ENCODE results near the gene NOL8. TPM values are rescaled to one million over a fixed set of nuclear protein-coding genes. Genes with fewer than 3 reads are reported as not detected.

Gene NOL8
- polyA plus RNA-seq, 2 donors, result 13.4 to 20.5 TPM

DNA sequence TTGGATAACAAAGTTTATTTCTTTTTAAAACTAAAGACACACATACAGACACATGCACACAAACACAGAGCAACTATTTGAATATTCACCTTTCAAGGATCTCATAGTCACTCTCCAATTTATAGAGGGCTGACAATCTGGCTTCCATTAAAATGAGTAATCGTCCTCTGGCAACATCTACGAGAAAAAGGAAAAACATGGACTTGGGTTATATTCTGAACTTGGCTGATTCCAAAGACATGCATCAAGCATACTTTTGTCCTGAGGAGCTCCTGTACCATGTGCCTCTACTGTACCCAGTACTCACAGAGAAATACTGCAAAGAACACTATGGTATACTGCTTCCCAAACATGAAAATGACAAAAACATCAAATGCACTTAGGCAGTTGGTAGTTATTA, 47.0 kb downstream of the NOL8 start:
- 72 to 77% methylated on average over 2 of the region's 2 CpGs for WGBS, 2 donors
- no peaks in the 10 kb centered on the region for H3K9me3 ChIP-seq (ENCODE audit: control insufficient read depth in 2 of 2, insufficient read depth in 1 of 2, low read depth in 1 of 2, low read length in 1 of 2)
- no peak overlapping the region for H3K27ac ChIP-seq (ENCODE audit: low read depth in 2 of 2, low read length in 1 of 2)
- H3K4me3 ChIP-seq (ENCODE audit: low read depth in 1 of 2, low read length in 2 of 2), result no peak overlapping the region
- H3K27me3 ChIP-seq (ENCODE audit: control insufficient read depth in 1 of 2, insufficient read depth in 2 of 2, low read length in 2 of 2), result no peaks in the 10 kb centered on the region
- no peaks in the 10 kb centered on the region for H3K4me1 ChIP-seq (ENCODE audit: control insufficient read depth in 2 of 2, insufficient read depth in 2 of 2, low read length in 1 of 2)
- peaks cover 17 to 20% of the 10 kb centered on the region in 2 donors for H3K36me3 ChIP-seq (ENCODE audit: control insufficient read depth in 2 of 2, insufficient read depth in 2 of 2, low read length in 1 of 2)

DNA sequence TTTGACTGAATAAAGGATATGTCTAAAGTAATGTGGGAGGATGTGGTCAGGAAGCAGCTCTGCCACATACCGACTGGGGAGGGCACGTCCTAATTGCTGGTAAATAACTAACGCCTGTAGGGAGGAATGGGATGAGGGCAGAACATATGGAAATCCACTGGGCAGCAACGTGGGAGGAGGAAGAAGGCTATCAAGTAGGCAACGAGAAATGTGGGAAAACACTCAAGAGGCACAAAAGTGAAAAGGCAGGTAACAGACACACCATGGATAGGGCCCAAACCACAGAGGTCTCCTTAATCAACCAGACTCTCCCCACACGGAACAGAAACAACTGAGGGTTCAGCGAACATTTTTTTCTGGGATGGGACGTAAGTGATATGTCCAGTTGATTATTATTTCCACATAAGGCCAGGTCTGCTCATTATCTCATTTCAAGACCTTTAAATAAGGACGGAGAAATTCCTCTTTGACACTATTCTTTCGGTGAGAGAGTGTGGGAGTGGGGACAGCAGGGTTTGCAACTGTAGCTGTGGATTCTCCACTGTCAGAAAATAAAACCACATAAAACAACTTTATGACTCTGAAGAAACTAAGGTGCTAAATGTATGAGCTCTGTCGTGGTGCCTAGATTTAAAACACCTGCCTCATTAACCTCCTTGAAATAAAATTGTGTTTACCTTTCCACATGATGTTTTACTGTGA, 48.7 kb downstream of the NOL8 start:
- WGBS, 2 donors, result 68 to 73% methylated on average over 11 of the region's 11 CpGs
- H3K36me3 ChIP-seq (ENCODE audit: control insufficient read depth in 2 of 2, insufficient read depth in 2 of 2, low read length in 1 of 2), result peaks cover 17 to 28% of the 10 kb centered on the region in 2 donors
- H3K4me3 ChIP-seq (ENCODE audit: low read depth in 1 of 2, low read length in 2 of 2), result no peak overlapping the region

DNA sequence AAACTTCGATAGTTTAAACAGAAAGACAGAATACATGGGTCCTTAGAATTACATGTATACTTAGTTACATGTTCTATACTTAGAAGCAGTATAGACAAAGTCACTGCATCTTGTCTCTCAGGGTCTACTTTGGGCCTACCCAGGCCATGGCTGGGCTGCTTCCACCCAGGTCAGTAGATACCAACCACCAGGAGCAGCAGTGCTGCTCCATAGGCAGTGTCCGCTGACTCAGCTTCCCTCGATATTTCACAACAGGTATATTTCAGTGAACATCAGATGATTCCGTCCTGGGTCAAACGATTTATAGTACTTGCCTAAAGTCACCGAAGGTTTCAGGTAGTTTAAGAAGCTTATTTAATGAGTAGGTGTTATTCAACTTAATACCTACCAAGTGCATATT, 49.6 kb downstream of the NOL8 start:
- 91 to 93% methylated on average over 6 of the region's 6 CpGs for WGBS, 2 donors
- H3K36me3 ChIP-seq (ENCODE audit: control insufficient read depth in 2 of 2, insufficient read depth in 2 of 2, low read length in 1 of 2), result peaks cover 22 to 31% of the 10 kb centered on the region in 2 donors
- no peak overlapping the region for H3K27ac ChIP-seq (ENCODE audit: low read depth in 2 of 2, low read length in 1 of 2)
- no peaks in the 10 kb centered on the region for H3K9me3 ChIP-seq (ENCODE audit: control insufficient read depth in 2 of 2, insufficient read depth in 1 of 2, low read depth in 1 of 2, low read length in 1 of 2)
- H3K4me3 ChIP-seq (ENCODE audit: low read depth in 1 of 2, low read length in 2 of 2), result no peak overlapping the region
- H3K27me3 ChIP-seq (ENCODE audit: control insufficient read depth in 1 of 2, insufficient read depth in 2 of 2, low read length in 2 of 2), result no peaks in the 10 kb centered on the region
- H3K4me1 ChIP-seq (ENCODE audit: control insufficient read depth in 2 of 2, insufficient read depth in 2 of 2, low read length in 1 of 2), result no peaks in the 10 kb centered on the region

More for the DNA sequence above, 48.7 kb downstream of the NOL8 start:
- Histone ChIP-seq H3K9me3 (ENCODE audit: control insufficient read depth in 2 of 2, insufficient read depth in 1 of 2, low read depth in 1 of 2, low read length in 1 of 2) (no peaks in the 10 kb centered on the region), H3K4me1 (ENCODE audit: control insufficient read depth in 2 of 2, insufficient read depth in 2 of 2, low read length in 1 of 2) (no peaks in the 10 kb centered on the region), H3K27me3 (ENCODE audit: control insufficient read depth in 1 of 2, insufficient read depth in 2 of 2, low read length in 2 of 2) (no peaks in the 10 kb centered on the region), H3K27ac (ENCODE audit: low read depth in 2 of 2, low read length in 1 of 2) (no peak overlapping the region)

DNA sequence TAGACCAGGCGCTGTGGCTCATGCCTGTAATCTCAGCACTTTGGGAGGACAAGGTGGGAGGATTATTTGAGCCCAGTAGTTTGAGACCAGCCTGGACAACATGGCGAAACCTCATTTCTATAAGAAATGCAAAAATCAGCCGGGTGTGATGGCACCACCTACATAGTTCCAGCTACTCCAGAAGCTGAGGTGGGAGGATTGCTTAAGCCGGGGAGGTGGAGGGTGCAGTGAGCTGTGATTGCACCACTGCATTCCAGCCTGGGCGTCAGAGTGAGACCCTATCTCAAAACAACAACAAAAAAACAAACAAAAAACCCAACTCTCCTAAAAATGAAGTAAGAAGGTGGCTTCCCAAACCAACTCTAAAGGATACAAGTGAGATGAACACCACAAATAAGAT, 54.6 kb downstream of the NOL8 start:
- H3K36me3 ChIP-seq (ENCODE audit: control insufficient read depth in 2 of 2, insufficient read depth in 2 of 2, low read length in 1 of 2), result peaks cover 30 to 41% of the 10 kb centered on the region in 2 donors
- no peak overlapping the region for H3K27ac ChIP-seq (ENCODE audit: low read depth in 2 of 2, low read length in 1 of 2)
- no peaks in the 10 kb centered on the region for H3K27me3 ChIP-seq (ENCODE audit: control insufficient read depth in 1 of 2, insufficient read depth in 2 of 2, low read length in 2 of 2)
- no peaks in the 10 kb centered on the region for H3K4me1 ChIP-seq (ENCODE audit: control insufficient read depth in 2 of 2, insufficient read depth in 2 of 2, low read length in 1 of 2)
- 94 to 100% methylated on average over 5 of the region's 5 CpGs for WGBS, 2 donors
- no peaks in the 10 kb centered on the region for H3K9me3 ChIP-seq (ENCODE audit: control insufficient read depth in 2 of 2, insufficient read depth in 1 of 2, low read depth in 1 of 2, low read length in 1 of 2)
- H3K4me3 ChIP-seq (ENCODE audit: low read depth in 1 of 2, low read length in 2 of 2), result no peak overlapping the region

DNA sequence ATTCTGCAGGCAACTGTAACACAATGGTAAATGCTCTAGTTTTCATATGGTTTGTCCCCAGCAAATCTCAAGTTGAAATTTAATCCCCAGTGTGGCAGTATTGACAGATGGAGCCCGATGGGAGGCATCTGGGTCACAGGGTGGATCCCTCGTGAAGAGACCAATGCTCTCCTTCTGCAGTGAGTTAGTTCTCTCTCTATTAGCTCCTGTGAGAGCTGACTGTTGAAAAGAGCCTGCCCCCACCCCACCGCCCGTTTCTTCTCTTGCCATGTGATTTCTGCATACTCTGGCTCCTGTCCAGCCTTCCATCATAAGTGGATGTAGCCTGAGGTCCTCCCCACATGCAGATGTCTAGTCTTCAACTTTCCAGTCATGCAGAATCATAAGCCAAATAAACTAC, 58.7 kb downstream of the NOL8 start:
- H3K36me3 ChIP-seq (ENCODE audit: control insufficient read depth in 2 of 2, insufficient read depth in 2 of 2, low read length in 1 of 2), result peaks cover 28 to 40% of the 10 kb centered on the region in 2 donors
- no peaks in the 10 kb centered on the region for H3K9me3 ChIP-seq (ENCODE audit: control insufficient read depth in 2 of 2, insufficient read depth in 1 of 2, low read depth in 1 of 2, low read length in 1 of 2)
- no peak overlapping the region for H3K27ac ChIP-seq (ENCODE audit: low read depth in 2 of 2, low read length in 1 of 2)
- no peaks in the 10 kb centered on the region for H3K4me1 ChIP-seq (ENCODE audit: control insufficient read depth in 2 of 2, insufficient read depth in 2 of 2, low read length in 1 of 2)
- H3K4me3 ChIP-seq (ENCODE audit: low read depth in 1 of 2, low read length in 2 of 2), result no peak overlapping the region
- H3K27me3 ChIP-seq (ENCODE audit: control insufficient read depth in 1 of 2, insufficient read depth in 2 of 2, low read length in 2 of 2), result no peaks in the 10 kb centered on the region
- WGBS, 2 donors, result 73 to 75% methylated on average over 4 of the region's 4 CpGs

DNA sequence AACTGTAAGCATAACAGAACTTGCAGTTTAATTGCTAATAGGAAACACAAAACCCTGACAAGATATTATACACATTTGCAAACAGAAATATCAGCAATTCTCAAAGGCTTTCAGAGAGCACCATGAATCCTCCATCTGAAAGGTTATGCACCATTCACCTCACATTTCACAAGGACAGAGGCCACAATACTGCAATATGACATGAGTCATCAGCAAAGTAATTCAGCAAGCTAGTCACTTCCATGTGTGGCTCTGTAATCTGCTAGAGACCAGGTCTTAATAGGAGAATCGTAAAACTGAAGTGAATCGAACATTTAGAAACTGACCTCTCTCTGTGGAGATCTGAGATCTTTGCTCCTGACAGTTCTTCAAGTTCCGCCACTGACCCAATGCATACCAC, 60.0 kb downstream of the NOL8 start:
- 92 to 94% methylated on average over 3 of the region's 3 CpGs for WGBS, 2 donors
- peaks cover 25 to 31% of the 10 kb centered on the region in 2 donors for H3K36me3 ChIP-seq (ENCODE audit: control insufficient read depth in 2 of 2, insufficient read depth in 2 of 2, low read length in 1 of 2)
- no peaks in the 10 kb centered on the region for H3K27me3 ChIP-seq (ENCODE audit: control insufficient read depth in 1 of 2, insufficient read depth in 2 of 2, low read length in 2 of 2)

DNA sequence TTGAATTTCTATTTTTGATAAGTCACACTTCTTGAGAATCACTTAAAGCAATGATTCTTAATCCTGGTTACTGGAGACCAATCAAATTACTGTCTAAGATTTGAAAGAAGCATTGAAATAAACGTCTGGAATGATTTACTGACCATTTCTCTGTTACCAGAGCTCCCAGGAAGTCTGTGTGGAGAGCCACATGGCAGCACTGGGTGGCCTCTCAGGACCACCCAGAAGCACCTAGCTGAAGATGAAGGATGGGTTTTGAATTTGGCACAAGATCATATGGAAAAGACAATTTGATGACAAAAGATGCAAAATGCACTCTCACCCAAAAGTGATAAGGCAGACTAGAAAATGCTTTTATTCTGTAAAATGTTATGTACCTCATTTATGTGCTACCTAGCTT, 62.0 kb downstream of the NOL8 start:
- Histone ChIP-seq H3K36me3 (ENCODE audit: control insufficient read depth in 2 of 2, insufficient read depth in 2 of 2, low read length in 1 of 2) (peaks cover 27 to 33% of the 10 kb centered on the region in 2 donors), H3K4me3 (ENCODE audit: low read depth in 1 of 2, low read length in 2 of 2) (no peak overlapping the region), H3K4me1 (ENCODE audit: control insufficient read depth in 2 of 2, insufficient read depth in 2 of 2, low read length in 1 of 2) (no peaks in the 10 kb centered on the region), H3K27ac (ENCODE audit: low read depth in 2 of 2, low read length in 1 of 2) (no peak overlapping the region), H3K27me3 (ENCODE audit: control insufficient read depth in 1 of 2, insufficient read depth in 2 of 2, low read length in 2 of 2) (no peaks in the 10 kb centered on the region), H3K9me3 (ENCODE audit: control insufficient read depth in 2 of 2, insufficient read depth in 1 of 2, low read depth in 1 of 2, low read length in 1 of 2) (no peaks in the 10 kb centered on the region)
- 19 to 32% methylated on average over 1 of the region's 1 CpG for WGBS, 2 donors

More for the DNA sequence above, 60.0 kb downstream of the NOL8 start:
- H3K4me1 ChIP-seq (ENCODE audit: control insufficient read depth in 2 of 2, insufficient read depth in 2 of 2, low read length in 1 of 2), result no peaks in the 10 kb centered on the region
- no peak overlapping the region for H3K4me3 ChIP-seq (ENCODE audit: low read depth in 1 of 2, low read length in 2 of 2)
- H3K9me3 ChIP-seq (ENCODE audit: control insufficient read depth in 2 of 2, insufficient read depth in 1 of 2, low read depth in 1 of 2, low read length in 1 of 2), result no peaks in the 10 kb centered on the region
- H3K27ac ChIP-seq (ENCODE audit: low read depth in 2 of 2, low read length in 1 of 2), result no peak overlapping the region

DNA sequence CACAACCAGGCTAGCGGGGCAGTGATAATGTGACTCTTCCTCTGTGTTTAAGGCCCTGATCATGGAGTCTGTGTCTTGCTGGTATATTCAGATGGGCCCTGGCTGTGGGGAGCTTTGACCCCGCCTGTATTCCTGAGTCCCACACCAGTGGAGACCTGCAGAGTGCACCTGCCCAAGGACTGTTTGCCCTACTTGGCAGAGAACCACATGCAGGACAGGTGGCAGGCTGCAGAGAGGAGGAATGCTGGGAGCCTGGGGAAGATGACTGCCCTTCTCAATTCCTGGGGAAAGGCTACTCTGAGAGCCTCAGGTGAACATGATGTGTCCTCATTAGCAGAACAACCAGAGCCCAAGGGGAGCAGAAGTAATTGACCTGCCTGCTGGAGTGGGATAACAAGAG, 67.8 kb downstream of the NOL8 start:
- H3K9me3 ChIP-seq (ENCODE audit: control insufficient read depth in 2 of 2, insufficient read depth in 1 of 2, low read depth in 1 of 2, low read length in 1 of 2), result no peaks in the 10 kb centered on the region
- H3K36me3 ChIP-seq (ENCODE audit: control insufficient read depth in 2 of 2, insufficient read depth in 2 of 2, low read length in 1 of 2), result peaks cover 30 to 35% of the 10 kb centered on the region in 2 donors
- H3K4me3 ChIP-seq (ENCODE audit: low read depth in 1 of 2, low read length in 2 of 2), result no peak overlapping the region
- 83 to 97% methylated on average over 2 of the region's 2 CpGs for WGBS, 2 donors
- no peaks in the 10 kb centered on the region for H3K27me3 ChIP-seq (ENCODE audit: control insufficient read depth in 1 of 2, insufficient read depth in 2 of 2, low read length in 2 of 2)
- H3K4me1 ChIP-seq (ENCODE audit: control insufficient read depth in 2 of 2, insufficient read depth in 2 of 2, low read length in 1 of 2), result no peaks in the 10 kb centered on the region
- no peak overlapping the region for H3K27ac ChIP-seq (ENCODE audit: low read depth in 2 of 2, low read length in 1 of 2)

DNA sequence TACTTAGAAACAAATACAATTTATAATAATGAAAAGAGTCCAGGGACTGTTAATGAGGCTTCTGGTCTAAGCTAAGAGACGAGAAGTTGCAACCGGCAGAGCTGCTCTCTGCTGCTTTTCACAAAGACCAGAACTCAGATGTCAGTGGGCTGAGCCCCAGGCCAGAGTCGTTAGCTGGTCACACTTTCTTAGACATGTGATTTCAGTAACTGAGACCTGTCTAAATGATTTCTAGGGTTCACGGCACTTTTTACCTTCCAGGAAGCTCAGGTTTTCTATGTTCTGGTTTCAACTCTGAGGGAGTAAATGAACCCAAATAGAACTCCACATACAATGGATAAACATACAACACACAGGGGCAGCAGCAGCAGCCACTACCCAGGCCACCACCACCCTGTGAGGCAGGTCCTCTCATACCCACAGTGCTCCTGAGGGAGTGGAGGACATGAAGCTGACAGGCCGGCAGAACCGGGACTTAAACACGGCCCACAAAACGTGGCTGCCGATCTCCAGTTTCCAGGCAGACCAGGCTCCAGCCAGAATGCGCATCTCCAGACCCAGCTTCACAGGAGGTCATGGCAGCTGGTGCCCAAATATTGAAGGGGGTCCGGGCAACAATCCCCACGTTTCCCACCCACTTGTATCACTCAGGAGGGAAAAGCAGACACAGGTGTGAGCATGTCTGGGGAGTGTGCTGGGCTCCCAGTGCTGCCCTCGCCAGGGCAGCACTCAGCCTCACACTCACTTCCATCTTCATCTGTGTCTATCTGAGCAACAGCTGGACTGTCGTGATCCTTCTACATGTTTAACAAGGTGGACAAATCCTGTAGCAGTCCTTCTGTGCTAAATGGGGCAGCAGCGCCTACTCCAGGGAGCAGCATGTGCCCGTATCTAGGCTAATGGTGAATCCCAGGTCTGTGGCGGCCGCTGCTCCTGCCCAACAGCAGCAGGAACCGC, 70.5 kb downstream of the NOL8 start:
- H3K27ac ChIP-seq (ENCODE audit: low read depth in 2 of 2, low read length in 1 of 2), result no peak overlapping the region
- WGBS, 2 donors, result 85 to 86% methylated on average over 19 of the region's 19 CpGs
- peaks cover 24 to 46% of the 10 kb centered on the region in 2 donors for H3K36me3 ChIP-seq (ENCODE audit: control insufficient read depth in 2 of 2, insufficient read depth in 2 of 2, low read length in 1 of 2)
- H3K9me3 ChIP-seq (ENCODE audit: control insufficient read depth in 2 of 2, insufficient read depth in 1 of 2, low read depth in 1 of 2, low read length in 1 of 2), result no peaks in the 10 kb centered on the region
- H3K4me3 ChIP-seq (ENCODE audit: low read depth in 1 of 2, low read length in 2 of 2), result no peak overlapping the region
- H3K27me3 ChIP-seq (ENCODE audit: control insufficient read depth in 1 of 2, insufficient read depth in 2 of 2, low read length in 2 of 2), result no peaks in the 10 kb centered on the region
- H3K4me1 ChIP-seq (ENCODE audit: control insufficient read depth in 2 of 2, insufficient read depth in 2 of 2, low read length in 1 of 2), result no peaks in the 10 kb centered on the region
